HepG2 (cell line): ENCODE data around the gene EEFSEC. TPM values are rescaled to one million over a fixed set of nuclear protein-coding genes. Genes with fewer than 3 reads are reported as not detected.

Source experiments
- ATAC-seq: fragments of 200-7000 bp; cut with Tn5 transposase; 3 replicates; pipeline ENCODE4 v1.9.1; 2020; ENCODE audit warnings: mild to moderate bottlenecking, moderate library complexity
- BruUV-seq: library from RNA; stranded (reverse); fragments of 400-500 nt; replicated peaks from 2 replicates; lab custom pipeline; 2021; lab: Mats Ljungman, UMichigan
- CTCF ChIA-PET: fragments of 300-600 bp; formaldehyde crosslinking; extraction: SDS; loops from one replicate; lab custom pipeline; 2021; ENCODE audit warnings: low total read pairs, inconsistent platforms, low intra/inter-chr PET ratio; lab: Yijun Ruan, JAX
- POLR2A ChIA-PET: fragments of 350-600 bp; sonication (Branson Sonifier 250); formaldehyde crosslinking; loops from one replicate; lab custom pipeline; 2020; ENCODE audit warnings: antibody characterized with exemption, inconsistent platforms; lab: Yijun Ruan, JAX
- DNase-seq: peaks from one replicate; pipeline ENCODE4 v3.0.0-alpha.2; 2015; ENCODE audit warnings: low spot score
- FAIRE-seq: peaks from 3 replicates; lab custom pipeline; 2011; peaks lifted over from hg19 to GRCh38; lab: Jason Lieb, UNC
- H2AFZ ChIP-seq: one replicate; pipeline ENCODE4 v1.6.1; 2011; ENCODE audit warnings: low read length, inconsistent platforms
- H3K27ac ChIP-seq: fragments of 300-600 bp; 3 replicates; pipeline ENCODE4 v1.8.0; 2011; ENCODE audit warnings: mixed run types, mild to moderate bottlenecking, mixed read lengths, low read length, inconsistent platforms; ENCODE audit not compliant: insufficient read depth; ENCODE audit errors: extremely low read length
- H3K27me3 ChIP-seq, 2 experiments: fragments of 200-600 bp in 1 of 2; 2 replicates in 1 of 2; 3 replicates in 1 of 2; pipeline versions ENCODE4 v1.6.0 to v1.8.0; 2011; ENCODE audit warnings: low read length in 2 of 2, mild to moderate bottlenecking in 2 of 2, moderate library complexity in 2 of 2, inconsistent platforms in 1 of 2; ENCODE audit not compliant: insufficient read depth in 2 of 2, control insufficient read depth in 1 of 2
- H3K36me3 ChIP-seq, 2 experiments: fragments of 200-600 bp in 1 of 2; replicated peaks in 1 of 2; 2 replicates in 1 of 2; 3 replicates in 1 of 2; pipeline versions ENCODE4 v1.5.1 to v1.8.0; 2011; ENCODE audit warnings: low read length in 2 of 2, inconsistent platforms in 1 of 2; ENCODE audit not compliant: insufficient read depth in 2 of 2, control insufficient read depth in 1 of 2
- H3K4me1 ChIP-seq: 2 replicates; pipeline ENCODE4 v1.5.1; 2012; ENCODE audit warnings: low read length, inconsistent platforms; ENCODE audit not compliant: insufficient read depth
- H3K4me2 ChIP-seq: 2 replicates; pipeline ENCODE4 v1.6.0; 2011; ENCODE audit warnings: low read depth, low read length, inconsistent platforms
- H3K4me3 ChIP-seq, 3 experiments: fragments of 200-600 bp in 1 of 3; sonication (generic), shearing (Covaris generic) in 1 of 3; replicated peaks in 1 of 3; 2 replicates each; pipeline ENCODE4 v1.5.1; 2011 to 2016; ENCODE audit warnings: low read length in 3 of 3, inconsistent platforms in 2 of 3, low read depth in 2 of 3, mild to moderate bottlenecking in 2 of 3, control low read depth in 1 of 3, mixed read lengths in 1 of 3; ENCODE audit not compliant: insufficient read depth in 1 of 3
- H3K79me2 ChIP-seq: one replicate; pipeline ENCODE4 v1.6.1; 2011; ENCODE audit warnings: low read length, inconsistent platforms; ENCODE audit not compliant: insufficient read depth
- H3K9ac ChIP-seq: 2 replicates; pipeline ENCODE4 v1.6.0; 2011; ENCODE audit warnings: mild to moderate bottlenecking, low read depth, low read length, inconsistent platforms; ENCODE audit not compliant: insufficient read depth
- H3K9me3 ChIP-seq: 2 replicates; pipeline ENCODE4 v1.5.1; 2012; ENCODE audit warnings: mild to moderate bottlenecking, low read length
- H4K20me1 ChIP-seq: 2 replicates; pipeline ENCODE4 v1.6.0; 2011; ENCODE audit warnings: inconsistent platforms, mild to moderate bottlenecking, low read length, moderate library complexity; ENCODE audit not compliant: insufficient read depth
- DNMT3B ChIP-seq: conservative IDR thresholded peaks from 2 replicates; pipeline ENCODE4 v1.6.1; 2016; ENCODE audit warnings: missing biosample characterization, control low read depth
- FOXA3 ChIP-seq: IDR thresholded peaks from 2 replicates; pipeline ENCODE4 v1.6.1; 2016; ENCODE audit warnings: missing genetic modification reagents, missing compliant biosample characterization
- NR2F6 ChIP-seq, 2 experiments: IDR thresholded peaks; 2 replicates each; pipeline ENCODE4 v1.6.1; 2016; ENCODE audit warnings: antibody characterized with exemption in 1 of 2, mild to moderate bottlenecking in 1 of 2
- SP140L ChIP-seq: sonication (generic); formaldehyde crosslinking; IDR thresholded peaks from 2 replicates; pipeline ENCODE4 v1.4.0; 2020; ENCODE audit warnings: missing genetic modification reagents, borderline replicate concordance
- SRY ChIP-seq: sonication (generic); formaldehyde crosslinking; IDR thresholded peaks from 2 replicates; pipeline ENCODE4 v1.8.0; 2022; ENCODE audit warnings: mild to moderate bottlenecking, missing genetic modification reagents
- SUZ12 ChIP-seq: fragments of 150-350 bp; IDR thresholded peaks from 2 replicates; pipeline ENCODE4 v1.6.1; 2014; ENCODE audit warnings: low read depth, low read length
- THYN1 ChIP-seq: sonication (generic); formaldehyde crosslinking; IDR thresholded peaks from 2 replicates; pipeline ENCODE4 v1.8.1; 2023; ENCODE audit warnings: low read depth, mild to moderate bottlenecking, moderate library complexity, missing genetic modification reagents, borderline replicate concordance
- ZNF331 ChIP-seq: sonication (generic); formaldehyde crosslinking; IDR thresholded peaks from 2 replicates; pipeline ENCODE4 v1.4.0; 2020; ENCODE audit warnings: missing genetic modification reagents
- ZNF451 ChIP-seq: sonication (generic); formaldehyde crosslinking; IDR thresholded peaks from 2 replicates; pipeline ENCODE4 v1.5.0; 2020; ENCODE audit warnings: mild to moderate bottlenecking, missing genetic modification reagents
- ZNF564 ChIP-seq: sonication (generic); formaldehyde crosslinking; IDR thresholded peaks from 2 replicates; pipeline ENCODE4 v1.8.1; 2023; ENCODE audit warnings: mild to moderate bottlenecking, missing genetic modification reagents
- WGBS: methylation state at CpG from one replicate; pipeline ENCODE4 v1.1.6; 2017; ENCODE audit warnings: low lambda C conversion rate; 5-methylcytosine and 5-hydroxymethylcytosine counted together
- in situ Hi-C: cut with HindIII; loops from 2 replicates; pipeline ENCODE4 v1.10.0; 2017; ENCODE audit warnings: low pct_unique_long_range_greater_than_20kb; ENCODE audit not compliant: extremely low pct_ligation_motif_present
- intact Hi-C: fragments of 100-400 bp; cut with micrococcal nuclease; formaldehyde crosslinking; loops from one replicate; pipeline ENCODE4 v1.10.0; 2022; ENCODE audit not compliant: unreplicated experiment
- polyA plus RNA-seq, 8 experiments: library from polyadenylated mRNA; depleted of rRNA in 3 of 8; stranded (reverse) in 7 of 8; unstranded in 1 of 8; fragments of >200 nt; fragmentation: Illumina TruSeq in 4 of 8; extraction: Trizol in 4 of 8; gene quantifications; 2 replicates each; pipeline versions ENCODE4 v1.2.1 to v1.2.3, GENCODE V29; 2011 to 2016; ENCODE audit warnings: low read depth in 4 of 8, missing spikeins in 1 of 8, mixed read lengths in 1 of 8; ENCODE audit not compliant: insufficient read depth in 1 of 8
- total RNA-seq, 5 experiments: library from RNA; depleted of rRNA; stranded (reverse); fragments of >200 nt; fragmentation: Illumina TruSeq; extraction: Trizol; gene quantifications; 2 replicates each; pipeline ENCODE4 v1.2.3, GENCODE V29; 2016; ENCODE audit warnings: low read depth in 1 of 5
- TF ChIP-seq, protein P1 (sequence below): sonication (generic); formaldehyde crosslinking; conservative IDR thresholded peaks from 2 replicates; pipeline ENCODE4 v1.4.0; 2020; ENCODE audit warnings: missing genetic modification reagents
- TF ChIP-seq, protein P2 (sequence below): IDR thresholded peaks from 2 replicates; pipeline ENCODE4 v1.6.1; 2016; ENCODE audit warnings: low read depth
- TF ChIP-seq, protein P3 (sequence below): sonication (generic); formaldehyde crosslinking; IDR thresholded peaks from 2 replicates; pipeline ENCODE4 v1.4.0; 2020; ENCODE audit warnings: missing genetic modification reagents

Gene EEFSEC
- total and polyA plus RNA-seq, 2 of the 13 experiments (the other 11 are each of a cell fraction or from before 2014, with no cell fraction given) = 6.4 to 24.2 TPM

DNA sequence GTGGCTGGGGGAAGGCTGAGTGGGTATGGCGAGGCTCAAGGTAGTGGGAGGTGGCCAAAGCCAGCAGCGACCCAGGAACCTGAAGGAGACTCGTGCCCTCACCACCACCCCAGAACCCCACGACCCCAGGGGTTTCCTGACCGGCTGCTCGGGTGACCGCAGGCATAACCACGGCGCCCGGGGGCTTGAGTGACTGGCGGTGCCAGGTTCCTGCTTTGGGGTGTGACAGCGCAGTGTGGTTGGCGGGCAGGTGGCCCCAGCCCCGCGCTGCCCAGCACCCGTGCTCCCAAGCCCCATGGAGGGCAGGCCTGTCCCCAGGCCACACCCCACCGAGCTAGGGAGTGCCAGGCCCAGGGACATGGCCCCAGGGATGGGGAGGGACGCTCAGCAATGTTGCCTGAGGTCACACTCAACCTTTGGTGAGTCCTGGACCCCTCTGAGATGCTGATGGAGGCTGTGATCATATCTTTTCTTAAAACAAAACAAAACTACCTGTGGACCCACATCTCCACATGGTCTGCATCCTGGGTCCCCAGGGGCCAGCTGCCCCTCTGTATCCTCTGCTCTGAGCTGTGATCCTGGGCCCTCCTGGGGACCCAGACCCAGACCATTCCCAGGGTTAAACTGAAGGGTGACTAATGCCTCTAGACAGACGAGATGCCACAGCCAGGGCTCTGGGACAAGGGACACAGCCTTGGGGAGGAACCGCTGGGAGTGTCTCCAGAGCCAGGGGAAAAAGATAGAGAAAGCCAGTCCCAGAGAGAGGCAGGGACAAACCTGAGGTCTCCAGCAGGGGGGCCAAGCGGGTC is 300.4 kb downstream of the EEFSEC start:
- BruUV-seq = no TSS peak

More for the DNA sequence above, 300.4 kb downstream of the EEFSEC start:
- in situ Hi-C loops (no loop called here), intact Hi-C loops (no loop called here)
- Histone ChIP-seq H2AFZ (no peak overlapping the region), H3K27ac (no peak overlapping the region), H3K36me3 (no peaks in the 10 kb centered on the region), H3K4me1 (peaks cover 10% of the 10 kb centered on the region), H3K79me2 (no peaks in the 10 kb centered on the region), H3K27me3 (peaks cover 20 to 99% of the 10 kb centered on the region in 2 experiments), H3K4me3 (no peak overlapping the region), H4K20me1 (no peaks in the 10 kb centered on the region), H3K9ac (no peak overlapping the region), H3K4me2 (no peak overlapping the region), H3K9me3 (no peaks in the 10 kb centered on the region)
- POLR2A ChIA-PET = interaction anchor here (0.5 kb wide), 1 partner anchor 93 kb away, joined by 4 read pairs; no protein-coding TSS in a partner anchor
- DNase-seq (no peak), ATAC-seq (no peak), FAIRE-seq (no peak)
- TF ChIP-seq FOXA3 (CRISPR knock-in tag) (no peak), ZNF451 (CRISPR knock-in tag) (no peak), SUZ12 (no peak), THYN1 (CRISPR knock-in tag) (no peak), ZNF564 (CRISPR knock-in tag) (no peak), DNMT3B (no peak), NR2F6 (IDR thresholded peaks at IDR 0.05) (no peak), NR2F6 (CRISPR knock-in tag; IDR thresholded peaks at IDR 0.05) (no peak), ZNF331 (no peak), SP140L (CRISPR knock-in tag) (no peak), SRY (CRISPR knock-in tag) (no peak)
- TF ChIP-seq, protein P1, sequence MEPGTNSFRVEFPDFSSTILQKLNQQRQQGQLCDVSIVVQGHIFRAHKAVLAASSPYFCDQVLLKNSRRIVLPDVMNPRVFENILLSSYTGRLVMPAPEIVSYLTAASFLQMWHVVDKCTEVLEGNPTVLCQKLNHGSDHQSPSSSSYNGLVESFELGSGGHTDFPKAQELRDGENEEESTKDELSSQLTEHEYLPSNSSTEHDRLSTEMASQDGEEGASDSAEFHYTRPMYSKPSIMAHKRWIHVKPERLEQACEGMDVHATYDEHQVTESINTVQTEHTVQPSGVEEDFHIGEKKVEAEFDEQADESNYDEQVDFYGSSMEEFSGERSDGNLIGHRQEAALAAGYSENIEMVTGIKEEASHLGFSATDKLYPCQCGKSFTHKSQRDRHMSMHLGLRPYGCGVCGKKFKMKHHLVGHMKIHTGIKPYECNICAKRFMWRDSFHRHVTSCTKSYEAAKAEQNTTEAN (CRISPR knock-in tag) = no peak
- TF ChIP-seq, protein P2, sequence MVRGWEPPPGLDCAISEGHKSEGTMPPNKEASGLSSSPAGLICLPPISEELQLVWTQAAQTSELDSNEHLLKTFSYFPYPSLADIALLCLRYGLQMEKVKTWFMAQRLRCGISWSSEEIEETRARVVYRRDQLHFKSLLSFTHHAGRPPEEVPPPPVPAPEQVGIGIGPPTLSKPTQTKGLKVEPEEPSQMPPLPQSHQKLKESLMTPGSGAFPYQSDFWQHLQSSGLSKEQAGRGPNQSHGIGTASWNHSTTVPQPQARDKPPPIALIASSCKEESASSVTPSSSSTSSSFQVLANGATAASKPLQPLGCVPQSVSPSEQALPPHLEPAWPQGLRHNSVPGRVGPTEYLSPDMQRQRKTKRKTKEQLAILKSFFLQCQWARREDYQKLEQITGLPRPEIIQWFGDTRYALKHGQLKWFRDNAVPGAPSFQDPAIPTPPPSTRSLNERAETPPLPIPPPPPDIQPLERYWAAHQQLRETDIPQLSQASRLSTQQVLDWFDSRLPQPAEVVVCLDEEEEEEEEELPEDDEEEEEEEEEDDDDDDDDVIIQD (CRISPR knock-in tag) = no peak
- TF ChIP-seq, protein P3, sequence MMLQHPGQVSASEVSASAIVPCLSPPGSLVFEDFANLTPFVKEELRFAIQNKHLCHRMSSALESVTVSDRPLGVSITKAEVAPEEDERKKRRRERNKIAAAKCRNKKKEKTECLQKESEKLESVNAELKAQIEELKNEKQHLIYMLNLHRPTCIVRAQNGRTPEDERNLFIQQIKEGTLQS (CRISPR knock-in tag) = no peak
- CTCF ChIA-PET = no interaction called here
- WGBS = 11% methylated on average over 5 of the region's 21 CpGs
